GF-D8 (cell line): ENCODE results near the gene HSPBP1.
A peak's percentile ranks its signal among the peaks of the same experiment; 100 is the strongest.

Source experiments
- DNase-seq: peaks from one replicate; lab custom pipeline; 2025; lab: John Stamatoyannopoulos, UW

The HSPBP1 gene

DNA sequence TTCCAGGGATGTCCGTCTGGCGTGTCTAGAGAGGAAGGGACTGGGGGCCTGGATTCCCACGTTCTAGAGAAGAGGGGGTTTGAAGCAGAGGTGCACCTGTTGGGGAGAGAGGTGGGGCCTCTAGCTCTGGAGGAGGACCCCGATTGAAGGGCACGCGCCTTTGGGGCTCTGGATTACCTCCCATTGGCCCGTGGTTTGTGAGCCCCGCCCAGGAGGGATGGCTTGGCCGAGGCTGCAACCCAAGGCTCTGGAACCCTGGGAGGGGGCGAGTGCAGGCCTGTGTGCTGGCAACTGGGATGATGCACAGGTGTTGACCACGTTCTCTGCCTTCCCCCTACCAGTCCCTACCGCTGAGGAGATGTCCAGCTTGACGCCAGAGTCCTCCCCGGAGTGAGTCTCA is 25.1 kb upstream of the HSPBP1 start:
- DNase-seq: no peak

DNA sequence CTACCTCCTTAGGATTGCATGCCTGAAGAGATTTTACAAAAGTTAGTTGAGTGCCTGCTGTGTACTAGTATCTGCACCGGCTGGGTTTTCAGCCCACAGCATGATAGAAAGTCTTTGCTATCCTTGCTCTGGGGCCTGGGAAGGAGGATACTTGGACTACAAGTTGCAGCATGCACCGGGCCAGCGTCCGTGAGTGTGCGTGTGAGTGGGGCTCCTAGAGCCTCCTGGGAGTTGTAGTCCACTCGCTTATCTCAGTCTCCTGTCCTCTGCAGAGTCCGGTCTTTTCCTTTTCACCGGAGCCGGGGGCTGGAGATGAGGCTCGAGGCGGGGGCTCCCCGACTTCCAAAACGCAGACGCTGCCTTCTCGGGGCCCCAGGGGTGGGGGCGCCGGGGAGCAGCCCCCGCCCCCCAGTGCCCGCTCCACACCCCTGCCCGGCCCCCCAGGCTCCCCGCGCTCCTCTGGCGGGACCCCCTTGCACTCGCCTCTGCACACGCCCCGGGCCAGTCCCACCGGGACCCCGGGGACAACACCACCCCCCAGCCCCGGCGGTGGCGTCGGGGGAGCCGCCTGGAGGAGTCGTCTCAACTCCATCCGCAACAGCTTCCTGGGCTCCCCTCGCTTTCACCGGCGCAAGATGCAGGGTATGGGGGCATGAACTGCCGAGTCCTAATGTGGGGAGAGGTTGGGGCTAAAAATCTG is 24.5 kb upstream of the HSPBP1 start:
- DNase-seq: no peak

DNA sequence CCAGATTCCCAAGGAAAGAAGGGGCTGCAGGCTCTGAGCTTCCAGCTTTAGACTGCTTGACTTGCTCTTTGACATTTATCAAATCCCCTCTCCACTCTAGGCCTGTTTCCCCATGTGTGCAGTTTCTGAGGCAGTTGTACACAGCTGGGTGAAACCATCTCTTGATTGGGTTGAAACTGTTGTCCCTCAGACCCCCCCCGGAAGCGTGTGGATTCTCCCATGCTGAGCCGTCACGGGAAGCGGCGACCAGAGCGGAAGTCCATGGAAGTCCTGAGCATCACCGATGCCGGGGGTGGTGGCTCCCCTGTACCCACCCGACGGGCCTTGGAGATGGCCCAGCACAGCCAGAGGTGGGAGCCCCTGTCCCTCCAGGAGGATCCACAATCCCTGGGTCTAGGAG is 23.6 kb upstream of the HSPBP1 start:
- no peak for DNase-seq

DNA sequence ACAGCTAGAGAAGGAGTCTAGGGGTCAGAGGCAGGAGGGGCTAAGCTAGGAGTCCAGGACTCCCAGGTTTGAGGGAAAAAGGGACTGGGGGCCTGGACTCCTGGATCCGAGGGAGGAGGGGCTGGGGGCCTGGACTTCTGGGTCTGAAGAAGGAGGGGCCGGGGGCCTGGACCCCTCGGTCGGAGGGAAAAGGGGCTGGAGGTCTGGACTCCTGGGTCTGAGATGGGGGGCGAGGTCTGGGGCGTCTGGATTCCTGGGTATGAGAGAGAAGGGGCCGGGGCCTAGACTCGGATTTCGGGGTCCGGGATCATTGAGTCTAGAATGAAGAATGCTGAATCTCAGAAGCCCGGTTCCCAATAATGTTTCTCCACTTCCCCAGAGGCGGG is 22.4 kb upstream of the HSPBP1 start:
- no peak for DNase-seq

DNA sequence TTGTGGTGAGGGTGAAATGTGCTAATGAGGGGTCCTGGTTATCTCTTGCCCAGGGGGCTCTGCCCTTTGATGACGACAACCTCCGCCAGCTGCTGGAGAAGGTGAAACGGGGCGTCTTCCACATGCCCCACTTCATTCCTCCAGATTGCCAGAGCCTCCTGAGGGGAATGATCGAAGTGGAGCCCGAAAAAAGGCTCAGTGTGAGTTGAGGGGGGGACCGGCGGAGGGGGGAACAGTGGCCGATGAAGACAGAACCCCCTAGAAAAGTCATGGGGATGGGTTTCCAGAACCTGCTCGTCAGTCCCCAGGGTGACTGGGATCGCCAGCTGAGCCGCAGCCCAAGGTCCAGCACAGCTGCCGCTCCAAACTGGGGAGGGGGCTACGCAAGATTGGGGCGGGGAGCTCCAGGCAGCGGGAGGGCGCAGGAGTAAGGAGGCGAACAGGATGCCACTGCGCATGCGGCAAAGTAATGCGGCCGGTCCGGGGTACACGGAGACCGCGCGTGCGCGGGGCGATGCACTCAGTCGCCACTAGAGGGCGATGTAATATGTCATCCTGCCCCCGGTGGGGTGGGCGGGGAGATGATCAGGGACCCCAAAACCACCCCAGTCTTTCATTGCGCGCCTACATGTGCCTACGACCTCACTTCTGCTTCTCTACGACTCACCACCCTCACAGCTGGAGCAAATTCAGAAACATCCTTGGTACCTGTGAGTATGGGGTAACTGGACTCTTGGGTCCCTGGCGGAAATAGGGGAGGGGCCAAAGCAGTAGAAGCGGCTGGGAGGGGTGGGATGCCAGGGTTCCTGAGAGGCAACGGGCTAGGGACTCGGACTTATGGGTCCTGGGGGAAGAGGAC is 21.8 kb upstream of the HSPBP1 start:
- DNase-seq: peak; percentile 41

- no peak for DNase-seq
These were observed 21.1 kb upstream of the HSPBP1 start for GRCh38 chr19:55300886-55301458.

- no peak for DNase-seq
These were observed 20.1 kb upstream of the HSPBP1 start for GRCh38 chr19:55299991-55300390.

DNA sequence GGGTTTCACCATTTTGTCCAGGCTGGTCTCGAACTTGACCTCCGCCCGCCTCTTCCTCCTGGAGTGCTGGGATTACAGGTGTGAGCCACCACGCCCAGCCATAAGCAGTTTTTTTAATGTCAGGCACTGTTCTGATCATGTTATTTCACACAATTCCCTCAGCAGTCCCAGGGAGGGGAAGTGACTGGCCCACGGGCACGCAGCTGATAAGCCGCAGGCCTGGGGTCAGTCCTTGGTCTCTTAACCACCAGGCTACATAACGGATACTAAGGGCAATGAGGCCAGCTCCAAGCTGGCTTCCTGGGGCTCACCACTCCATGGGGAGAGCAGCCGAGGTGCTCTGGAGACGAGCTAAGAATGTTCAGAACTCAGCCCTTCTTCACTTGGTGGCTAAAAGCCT is 17.4 kb upstream of the HSPBP1 start:
- DNase-seq: no peak

DNA sequence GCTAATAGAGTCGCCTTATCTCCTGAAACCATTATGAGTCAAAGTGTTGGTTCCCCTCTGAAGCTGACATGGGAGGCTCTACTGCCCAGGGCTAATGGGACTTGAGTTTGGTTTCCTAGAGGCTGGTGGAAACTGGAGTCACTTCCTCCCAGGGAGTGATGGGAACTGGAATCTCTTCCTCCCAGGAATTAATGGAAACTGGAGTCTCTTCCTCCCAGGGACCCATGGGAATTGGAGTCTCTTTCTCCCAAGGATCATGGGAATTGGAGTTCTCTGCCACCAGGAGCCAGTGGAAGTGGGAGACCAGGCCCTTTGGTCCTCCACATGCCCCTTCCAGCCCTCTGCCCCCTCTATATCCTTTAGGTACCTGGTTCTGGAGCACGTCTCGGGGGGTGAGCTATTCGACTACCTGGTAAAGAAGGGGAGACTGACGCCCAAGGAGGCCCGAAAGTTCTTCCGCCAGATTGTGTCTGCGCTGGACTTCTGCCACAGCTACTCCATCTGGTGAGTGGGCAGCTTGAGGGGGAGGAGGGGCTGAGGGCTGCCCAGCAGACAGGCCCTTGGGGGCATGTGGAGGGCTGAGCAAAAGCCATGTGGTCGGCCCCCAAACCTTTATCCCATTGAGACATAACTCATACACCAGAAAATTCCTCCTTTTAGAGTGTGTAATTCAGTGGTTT is 9.3 kb upstream of the HSPBP1 start:
- no peak for DNase-seq

DNA sequence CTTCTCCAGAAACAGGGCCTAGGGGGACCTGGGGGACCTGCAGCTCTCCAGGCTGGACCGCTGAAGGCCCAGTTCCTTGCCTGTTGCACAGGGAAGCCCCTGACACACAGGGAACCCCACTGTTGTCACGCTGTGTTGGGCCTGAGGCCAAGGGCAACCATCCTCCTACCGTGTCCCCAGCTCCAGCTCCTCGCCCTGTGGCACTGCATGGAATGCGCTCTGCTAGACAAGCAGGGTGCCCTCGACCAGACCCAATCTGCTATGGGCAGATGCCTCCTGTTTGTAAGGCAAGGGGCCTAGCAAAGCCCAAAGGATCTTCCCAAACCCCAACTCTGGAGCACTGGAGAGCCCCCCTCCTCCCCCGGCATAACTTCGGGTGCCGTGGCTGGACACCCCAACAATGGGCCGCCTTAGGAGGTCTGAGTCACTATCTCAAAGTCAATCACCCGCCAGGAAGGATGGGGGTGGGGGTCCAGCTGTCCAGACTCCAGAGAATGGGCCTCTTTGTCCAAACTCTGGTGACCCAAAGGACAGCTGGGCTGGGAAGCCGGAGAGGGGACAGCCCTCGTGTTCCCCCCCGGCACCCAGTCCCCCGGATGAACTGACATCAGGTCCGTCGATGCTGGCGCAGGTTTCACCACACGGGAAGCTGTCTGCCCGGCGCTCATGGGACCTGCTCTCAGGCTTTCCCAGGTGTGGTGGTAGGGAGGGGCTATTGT is 7.6 kb upstream of the HSPBP1 start:
- DNase-seq: no peak

- no peak for DNase-seq
These were observed 5.5 kb upstream of the HSPBP1 start for GRCh38 chr19:55285229-55285890.

DNA sequence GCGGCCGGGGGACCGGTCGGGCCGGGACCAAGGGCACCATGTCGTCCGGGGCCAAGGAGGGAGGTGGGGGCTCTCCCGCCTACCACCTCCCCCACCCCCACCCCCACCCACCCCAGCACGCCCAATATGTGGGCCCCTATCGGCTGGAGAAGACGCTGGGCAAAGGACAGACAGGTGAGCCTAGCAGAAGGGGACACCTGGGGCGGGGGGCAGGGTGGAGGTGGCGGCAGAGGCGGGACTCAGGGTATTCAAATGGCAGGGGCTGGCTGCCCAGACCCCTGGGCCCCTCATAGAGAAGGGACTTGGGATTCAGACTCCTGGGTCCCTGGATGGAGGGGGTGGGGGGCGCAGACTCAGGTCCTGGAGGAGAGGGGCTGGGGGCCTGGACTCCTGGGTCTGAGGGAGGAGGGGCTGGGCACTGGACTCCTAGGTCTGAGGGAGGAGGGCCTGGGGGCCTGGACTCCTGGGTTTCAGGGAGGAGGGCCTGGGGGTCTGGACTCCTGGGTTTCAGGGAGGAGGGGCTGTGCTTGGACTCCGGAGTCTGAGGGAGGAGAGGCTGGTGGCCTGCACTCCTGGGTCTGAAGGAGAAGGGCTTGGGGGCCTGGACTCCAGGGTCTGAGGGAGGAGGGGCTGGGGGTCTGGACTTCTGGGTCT is 4.6 kb upstream of the HSPBP1 start:
- DNase-seq: no peak

DNA sequence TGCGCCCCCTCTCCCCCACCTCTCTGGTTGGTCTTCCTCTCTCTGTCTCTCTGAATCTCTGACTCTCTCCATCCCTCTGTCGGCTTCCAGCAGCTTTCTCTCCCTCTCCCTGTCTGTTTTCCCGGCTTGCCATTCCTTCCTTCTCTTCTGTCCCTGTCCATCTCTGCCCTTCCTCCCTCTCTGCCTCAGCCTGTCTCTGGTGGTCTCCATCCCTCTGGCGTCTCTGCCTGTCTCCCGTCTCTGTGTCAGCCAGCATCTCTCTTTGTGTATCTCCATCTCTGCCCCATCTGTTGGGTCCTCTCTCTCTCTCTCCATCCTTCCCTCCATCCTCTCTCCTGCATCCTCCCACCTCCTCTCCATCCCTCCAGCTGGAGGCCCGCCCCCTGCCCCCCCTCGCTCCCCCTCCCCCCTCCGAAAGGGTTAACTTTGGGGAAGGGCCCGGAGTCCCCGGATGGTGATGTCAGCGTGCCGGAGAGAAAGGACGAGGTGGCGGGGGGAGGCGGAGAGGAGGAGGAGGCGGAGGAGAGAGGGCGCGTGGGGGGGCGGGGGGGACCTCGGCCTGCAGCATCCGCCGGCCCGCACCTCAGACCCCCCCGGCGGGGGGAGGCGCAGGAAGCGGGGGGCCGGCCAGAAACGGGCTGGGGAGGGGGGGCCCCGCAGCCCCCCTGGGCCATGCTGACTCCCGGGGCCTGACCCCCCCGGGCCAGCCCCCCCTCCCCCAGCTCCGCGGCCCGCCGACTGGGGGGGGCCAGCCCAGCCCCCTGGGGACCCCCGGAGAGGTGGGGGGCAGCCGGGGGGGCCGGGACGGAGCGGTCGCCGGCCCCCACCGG is 3.9 kb upstream of the HSPBP1 start, which contains the start of gene BRSK1:
TSS of gene BRSK1 (plus strand) at position 450 of the 830 bp plus-strand sequence. CDS start 446 bp downstream, outside the sequence.
- no peak for DNase-seq

DNA sequence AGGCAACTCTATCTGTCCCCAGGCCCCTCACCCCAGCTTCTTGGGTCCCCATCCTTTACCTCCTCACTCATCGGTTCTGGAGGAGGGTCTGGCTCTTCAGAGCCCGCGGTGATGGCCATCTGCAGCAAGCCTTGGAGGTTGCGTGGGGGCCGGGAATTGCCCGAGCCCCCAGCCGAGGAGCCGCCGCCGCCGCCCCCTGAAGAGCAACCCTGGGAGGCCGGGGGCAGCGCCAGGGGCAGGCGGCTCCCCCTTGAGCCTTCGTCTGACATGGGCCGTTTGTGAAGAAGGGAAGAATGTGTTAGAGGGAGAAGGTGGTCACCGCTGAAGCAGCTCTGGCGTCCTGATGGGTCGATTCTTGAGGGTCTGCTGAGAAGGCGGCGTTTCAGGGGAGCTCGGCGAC is 570 bp downstream of the HSPBP1 start:
- no peak for DNase-seq

DNA sequence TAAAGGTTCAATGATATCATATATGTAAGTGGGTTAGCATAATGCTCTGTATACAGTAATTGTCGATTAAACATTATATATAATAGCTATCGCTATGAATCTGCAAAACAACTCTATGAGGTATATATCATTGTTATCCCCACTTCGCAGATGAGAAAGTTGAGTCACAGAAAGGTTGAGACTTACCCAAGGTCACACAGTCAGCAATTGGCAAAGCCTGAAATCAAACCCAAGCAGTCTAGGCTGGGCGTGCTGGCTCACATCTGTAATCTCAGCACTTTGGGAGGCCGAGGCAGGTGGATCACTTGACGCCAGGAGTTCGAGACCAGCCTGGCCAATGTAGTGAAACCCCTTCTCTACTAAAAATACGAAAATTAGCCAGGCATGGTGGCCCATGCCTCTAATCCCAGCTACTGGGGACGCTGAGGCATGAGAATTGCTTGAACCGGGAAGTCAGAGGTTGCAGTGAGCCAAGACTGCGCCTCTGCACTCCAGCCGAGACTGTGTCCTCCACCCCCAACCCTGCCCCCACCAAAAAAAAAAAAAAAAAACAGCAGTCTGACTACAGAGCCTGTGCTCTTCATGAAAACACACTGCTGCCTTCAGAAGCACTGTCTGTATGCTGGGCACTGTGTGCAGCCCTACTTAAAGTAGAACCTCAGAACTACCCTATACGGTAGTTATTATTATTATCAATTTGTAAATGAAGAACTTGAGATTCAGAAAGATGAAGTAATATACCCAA is 1.3 kb downstream of the HSPBP1 start:
- no peak for DNase-seq

- no peak for DNase-seq
These were observed 2.4 kb downstream of the HSPBP1 start for GRCh38 chr19:55277494-55277893.

GRCh38 chr19:55276720-55277430 is 3.0 kb downstream of the HSPBP1 start:
- DNase-seq: no peak
